OCI-LY1 (cell line): ENCODE measurements around the gene SV2B.

ENCODE experiments used
- H2AFZ ChIP-seq: fragments of 200-600 bp; sonication (generic), shearing (Covaris generic); 2 replicates; pipeline ENCODE4 v1.6.0; 2014; ENCODE audit warnings: antibody characterized with exemption, mild to moderate bottlenecking, low read length
- H3F3A ChIP-seq: fragments of 200-600 bp; sonication (generic), shearing (Covaris generic); 2 replicates; pipeline ENCODE4 v1.6.0; 2014; ENCODE audit warnings: mild to moderate bottlenecking, antibody characterized with exemption, low read length, moderate library complexity; ENCODE audit not compliant: insufficient read depth
- H3K27ac ChIP-seq: fragments of 200-600 bp; sonication (generic); 2 replicates; pipeline ENCODE4 v1.5.1; 2014; ENCODE audit warnings: low read length, mixed run types, mild to moderate bottlenecking, low read depth; ENCODE audit not compliant: poor library complexity, severe bottlenecking
- H3K27me3 ChIP-seq: fragments of 200-600 bp; sonication (generic); 2 replicates; pipeline ENCODE4 v1.6.0; 2014; ENCODE audit warnings: antibody characterized with exemption, mild to moderate bottlenecking, low read length, moderate library complexity; ENCODE audit not compliant: insufficient read depth
- H3K36me3 ChIP-seq: fragments of 200-600 bp; sonication (generic); 2 replicates; pipeline ENCODE4 v1.6.1; 2014; ENCODE audit warnings: mild to moderate bottlenecking, antibody characterized with exemption, low read length, moderate library complexity, mixed read lengths; ENCODE audit not compliant: insufficient read depth
- H3K4me1 ChIP-seq: fragments of 200-600 bp; sonication (generic); 2 replicates; pipeline ENCODE4 v1.5.1; 2014; ENCODE audit warnings: mild to moderate bottlenecking, low read length, moderate library complexity; ENCODE audit not compliant: insufficient read depth, severe bottlenecking
- H3K4me2 ChIP-seq: fragments of 200-600 bp; sonication (generic), shearing (Covaris generic); 2 replicates; pipeline ENCODE4 v1.6.1; 2014; ENCODE audit warnings: low read length
- H3K4me3 ChIP-seq: fragments of 200-600 bp; sonication (generic); 2 replicates; pipeline ENCODE4 v1.5.1; 2014; ENCODE audit warnings: low read length, low read depth, mild to moderate bottlenecking, mixed read lengths; ENCODE audit not compliant: poor library complexity, severe bottlenecking
- H3K79me2 ChIP-seq: fragments of 200-600 bp; shearing (Covaris generic); 2 replicates; pipeline ENCODE4 v1.6.1; 2016; ENCODE audit warnings: mixed run types, low read length, mixed read lengths; ENCODE audit not compliant: insufficient read depth
- H3K9ac ChIP-seq: fragments of 200-600 bp; sonication (generic), shearing (Covaris generic); 2 replicates; pipeline ENCODE4 v1.6.1; 2014; ENCODE audit warnings: mild to moderate bottlenecking, low read length, mixed read lengths
- H3K9me2 ChIP-seq: fragments of 200-600 bp; sonication (generic), shearing (Covaris generic); 2 replicates; pipeline ENCODE4 v1.6.1; 2014; ENCODE audit warnings: low read depth, mild to moderate bottlenecking, low read length, mixed read lengths
- H3K9me3 ChIP-seq: fragments of 200-600 bp; shearing (Covaris generic); 2 replicates; pipeline ENCODE4 v1.6.1; 2014; ENCODE audit warnings: low read length, mixed read lengths
- H4K20me1 ChIP-seq: fragments of 200-600 bp; sonication (generic), shearing (Covaris generic); 2 replicates; pipeline ENCODE4 v1.6.0; 2016; ENCODE audit warnings: mild to moderate bottlenecking, low read length; ENCODE audit not compliant: insufficient read depth
- EZH2 ChIP-seq: fragments of 200-600 bp; sonication (generic), shearing (Covaris generic); IDR thresholded peaks from 2 replicates; pipeline ENCODE4 v1.8.0; 2017; ENCODE audit warnings: borderline replicate concordance, mixed run types, mild to moderate bottlenecking, antibody characterized with exemption, low read length, moderate library complexity, mixed read lengths
- TF ChIP-seq, protein P1 (sequence below): fragments of 200-600 bp; sonication (generic), shearing (Covaris generic); IDR thresholded peaks from 2 replicates; pipeline ENCODE4 v1.5.1; 2017; ENCODE audit warnings: mild to moderate bottlenecking, antibody characterized with exemption, low read length, moderate library complexity, mixed read lengths

The SV2B gene

DNA sequence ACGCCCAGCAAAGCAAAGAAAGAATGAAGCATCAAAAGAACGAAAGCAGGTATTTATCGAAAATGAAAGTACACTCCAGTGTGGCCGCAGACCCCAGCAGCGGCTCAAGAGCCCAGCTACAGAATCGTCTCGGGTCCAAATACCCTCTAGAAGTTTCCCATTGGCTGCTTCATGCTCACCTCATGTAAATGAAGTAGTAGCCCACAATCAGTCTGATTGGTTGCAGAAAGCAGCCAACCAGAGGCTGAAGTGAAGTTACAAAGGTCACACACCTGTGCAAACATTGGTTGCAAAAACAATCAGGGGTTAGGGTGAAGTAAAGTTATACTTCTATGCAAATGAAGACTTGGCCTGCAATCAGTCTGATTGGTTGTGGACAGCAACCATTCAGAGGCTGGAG is 32.0 kb downstream of the SV2B start:
- Histone ChIP-seq H3K79me2 (no peaks in the 10 kb centered on the region), H3K9me3 (no peaks in the 10 kb centered on the region), H3K4me3 (no peak overlapping the region), H3K27me3 (no peaks in the 10 kb centered on the region; the same call in 1 of the 2 replicates), H2AFZ (no peak overlapping the region), H3K36me3 (no peaks in the 10 kb centered on the region), H3K4me2 (no peak overlapping the region), H3K9me2 (no peaks in the 10 kb centered on the region), H3F3A (no peaks in the 10 kb centered on the region), H3K4me1 (no peaks in the 10 kb centered on the region), H4K20me1 (no peaks in the 10 kb centered on the region), H3K9ac (no peak overlapping the region), H3K27ac (no peak overlapping the region)
- TF ChIP-seq, protein P1, sequence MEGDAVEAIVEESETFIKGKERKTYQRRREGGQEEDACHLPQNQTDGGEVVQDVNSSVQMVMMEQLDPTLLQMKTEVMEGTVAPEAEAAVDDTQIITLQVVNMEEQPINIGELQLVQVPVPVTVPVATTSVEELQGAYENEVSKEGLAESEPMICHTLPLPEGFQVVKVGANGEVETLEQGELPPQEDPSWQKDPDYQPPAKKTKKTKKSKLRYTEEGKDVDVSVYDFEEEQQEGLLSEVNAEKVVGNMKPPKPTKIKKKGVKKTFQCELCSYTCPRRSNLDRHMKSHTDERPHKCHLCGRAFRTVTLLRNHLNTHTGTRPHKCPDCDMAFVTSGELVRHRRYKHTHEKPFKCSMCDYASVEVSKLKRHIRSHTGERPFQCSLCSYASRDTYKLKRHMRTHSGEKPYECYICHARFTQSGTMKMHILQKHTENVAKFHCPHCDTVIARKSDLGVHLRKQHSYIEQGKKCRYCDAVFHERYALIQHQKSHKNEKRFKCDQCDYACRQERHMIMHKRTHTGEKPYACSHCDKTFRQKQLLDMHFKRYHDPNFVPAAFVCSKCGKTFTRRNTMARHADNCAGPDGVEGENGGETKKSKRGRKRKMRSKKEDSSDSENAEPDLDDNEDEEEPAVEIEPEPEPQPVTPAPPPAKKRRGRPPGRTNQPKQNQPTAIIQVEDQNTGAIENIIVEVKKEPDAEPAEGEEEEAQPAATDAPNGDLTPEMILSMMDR: no peak
- TF ChIP-seq EZH2: no peak

DNA sequence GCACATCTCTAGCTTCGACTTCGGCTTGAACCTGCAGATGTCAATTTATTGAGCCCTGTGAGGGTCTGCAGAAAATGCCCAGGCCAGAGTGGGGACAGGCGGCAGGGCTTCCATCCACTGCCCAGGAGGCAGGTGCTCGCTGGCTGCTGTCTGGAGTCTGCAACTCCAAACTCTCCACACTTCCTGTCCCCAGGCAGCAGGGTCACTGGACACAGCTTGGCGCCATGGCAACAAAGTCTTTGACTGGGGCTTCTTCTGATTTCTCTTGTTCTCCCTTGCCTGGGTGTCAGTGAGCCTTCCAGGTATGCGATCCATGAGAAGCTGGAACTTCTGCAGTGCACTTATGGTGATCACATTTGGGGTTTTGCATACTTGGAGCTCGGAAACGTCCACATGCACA is 33.5 kb downstream of the SV2B start:
- Histone ChIP-seq H3K36me3 (no peaks in the 10 kb centered on the region), H2AFZ (no peak overlapping the region), H3F3A (no peaks in the 10 kb centered on the region), H3K27me3 (no peaks in the 10 kb centered on the region), H3K79me2 (no peaks in the 10 kb centered on the region), H3K4me2 (no peak overlapping the region), H3K4me3 (no peak overlapping the region), H3K9me3 (no peaks in the 10 kb centered on the region), H4K20me1 (no peaks in the 10 kb centered on the region), H3K9ac (no peak overlapping the region), H3K27ac (no peak overlapping the region), H3K9me2 (no peaks in the 10 kb centered on the region), H3K4me1 (no peaks in the 10 kb centered on the region)
- TF ChIP-seq EZH2: no peak
- TF ChIP-seq, protein P1: no peak

DNA sequence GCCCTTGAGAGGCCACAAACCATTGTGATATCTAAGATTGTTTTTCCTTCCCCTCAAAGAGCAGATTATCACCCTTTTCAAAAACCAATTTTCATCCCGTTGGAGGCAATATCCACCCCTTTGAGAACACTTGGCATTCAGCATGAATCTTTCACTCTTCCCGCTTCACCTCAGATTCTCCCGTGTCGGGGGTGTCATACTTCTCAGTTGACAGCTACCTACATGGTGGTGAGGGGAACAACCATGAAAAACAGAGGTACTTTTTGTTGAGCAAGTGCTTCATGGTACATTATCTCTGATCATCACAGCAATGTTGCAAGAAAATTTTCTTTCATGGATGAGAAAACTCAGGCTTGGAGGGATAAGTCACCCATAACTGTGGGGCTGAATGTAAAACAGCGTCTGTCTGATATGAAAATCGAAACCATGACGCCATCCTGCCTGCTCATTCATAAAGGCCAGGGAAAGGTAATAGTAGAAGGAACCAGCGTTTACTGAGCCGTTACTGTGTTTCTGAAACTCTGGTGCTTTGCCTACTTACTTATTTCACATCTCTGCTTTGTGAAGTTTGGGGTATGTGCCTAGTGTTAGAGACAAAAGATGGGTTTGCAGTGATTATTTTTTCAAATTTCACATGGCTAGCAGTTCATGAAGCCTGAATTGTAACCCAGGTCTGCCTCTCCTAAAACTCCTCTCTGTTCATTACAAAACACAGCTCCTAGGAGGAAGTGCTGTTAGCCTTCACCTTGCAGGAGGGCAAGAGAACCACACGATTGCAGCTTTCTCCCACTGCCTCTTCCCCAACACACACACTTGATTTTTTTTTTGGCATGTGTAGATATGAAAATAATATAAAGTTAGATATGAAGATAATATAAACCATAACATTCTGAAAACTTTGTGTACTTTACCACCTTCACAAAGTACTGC is 35.4 kb downstream of the SV2B start:
- H3K36me3 ChIP-seq: no peaks in the 10 kb centered on the region
- no peaks in the 10 kb centered on the region for H3F3A ChIP-seq
- H3K9ac ChIP-seq: no peak overlapping the region
- no peaks in the 10 kb centered on the region for H3K9me3 ChIP-seq
- H3K79me2 ChIP-seq: no peaks in the 10 kb centered on the region
- no peak overlapping the region for H3K4me3 ChIP-seq
- no peaks in the 10 kb centered on the region for H3K9me2 ChIP-seq
- TF ChIP-seq, protein P1: no peak
- no peak for TF ChIP-seq EZH2
- H2AFZ ChIP-seq: no peak overlapping the region
- H3K4me1 ChIP-seq: no peaks in the 10 kb centered on the region
- H3K4me2 ChIP-seq: no peak overlapping the region
- no peaks in the 10 kb centered on the region for H3K27me3 ChIP-seq
- no peaks in the 10 kb centered on the region for H4K20me1 ChIP-seq
- no peak overlapping the region for H3K27ac ChIP-seq
